ENCODE data around the gene MSL3B.

MSL3B gene

GRCh38 chr2:233816334-233816733 lies 51.9 kb downstream of the MSL3B start:
- DNase-seq = no peak

GRCh38 chr2:233815861-233816260 lies 52.3 kb downstream of the MSL3B start:
- no peak for DNase-seq
